GM21576 (cell line): ENCODE results near the gene GOLT1A.

Experiments
- ATAC-seq: cut with Tn5 transposase; IDR thresholded peaks from one replicate; pipeline ENCODE4 v1.9.1; 2021; ENCODE audit warnings: mild to moderate bottlenecking, moderate library complexity; ENCODE audit not compliant: unreplicated experiment

GOLT1A gene

DNA sequence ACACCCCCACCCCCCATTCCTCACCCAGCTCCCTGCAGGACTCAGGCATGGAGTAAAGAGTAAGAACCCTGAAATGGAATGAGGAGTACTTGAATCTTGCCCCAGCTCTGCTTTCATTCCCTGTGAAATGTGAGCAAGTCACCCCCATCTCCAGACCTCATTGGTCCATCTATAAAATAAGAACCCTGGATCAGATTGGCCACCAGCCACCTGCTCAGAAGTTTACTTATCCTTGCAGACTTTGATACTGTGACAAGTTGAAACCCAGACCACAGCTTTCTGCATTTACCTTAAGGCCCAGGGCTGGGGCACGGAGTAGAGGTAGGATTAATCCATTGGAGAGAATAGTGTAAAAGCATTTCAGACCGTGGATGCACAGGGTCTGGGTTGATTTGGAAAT is 19.7 kb downstream of the GOLT1A start:
- no peak for ATAC-seq

DNA sequence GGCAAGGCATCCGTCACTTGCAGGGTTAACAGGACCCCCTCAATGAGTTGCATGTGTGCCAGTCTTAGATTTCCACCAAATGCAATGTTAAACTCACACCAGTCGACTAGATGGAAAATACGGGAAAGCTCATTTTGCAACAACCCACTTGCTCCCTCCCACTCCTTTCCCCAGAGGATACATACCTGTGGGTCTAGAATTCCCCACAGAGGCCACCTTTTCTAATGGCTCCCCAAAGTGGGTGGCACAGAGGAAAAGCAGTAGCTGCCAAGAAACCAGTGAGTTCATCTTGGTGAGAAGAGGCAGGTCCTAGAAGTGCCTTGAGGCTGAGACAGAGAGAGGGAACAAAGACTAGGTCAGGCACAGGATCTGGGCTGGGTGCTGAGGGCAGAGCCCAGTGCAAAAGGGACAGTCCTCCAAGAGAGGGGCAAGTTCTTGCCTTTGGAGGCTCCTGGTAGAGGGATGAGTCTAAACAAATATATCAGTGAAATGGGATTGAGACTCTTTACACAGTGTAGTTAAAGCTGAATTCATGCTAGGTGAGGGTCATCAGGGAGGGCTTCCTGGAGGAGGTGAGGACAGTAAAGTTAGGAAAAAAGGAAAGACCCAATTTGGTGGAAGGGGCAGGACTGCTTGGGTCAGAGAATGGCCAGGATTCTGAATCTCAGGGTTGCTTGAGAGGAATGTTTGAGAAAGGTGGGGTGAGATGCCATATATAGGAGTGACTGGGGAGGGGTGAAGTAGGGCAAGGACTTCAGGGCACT is 21.0 kb downstream of the GOLT1A start:
- ATAC-seq = no peak

DNA sequence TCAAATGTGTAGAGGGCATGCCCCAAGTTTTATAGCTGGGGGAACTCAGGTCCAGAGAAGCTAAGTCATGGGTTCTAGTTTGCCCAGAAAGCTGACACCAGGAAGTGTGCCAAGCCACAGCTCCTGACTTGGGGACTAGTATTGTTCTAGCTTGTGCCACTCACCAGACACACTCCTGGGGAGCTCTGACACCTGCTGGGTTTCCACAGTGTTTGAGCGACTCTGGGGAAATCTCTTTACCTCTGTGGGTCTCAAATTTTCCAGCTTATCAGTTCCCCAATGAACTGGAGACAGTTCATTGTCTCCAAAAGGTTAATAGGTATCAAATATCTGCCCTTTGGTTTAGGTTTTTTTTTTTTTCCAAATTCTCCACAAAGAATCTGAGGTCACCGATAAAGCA is 21.7 kb downstream of the GOLT1A start:
- no peak for ATAC-seq

DNA sequence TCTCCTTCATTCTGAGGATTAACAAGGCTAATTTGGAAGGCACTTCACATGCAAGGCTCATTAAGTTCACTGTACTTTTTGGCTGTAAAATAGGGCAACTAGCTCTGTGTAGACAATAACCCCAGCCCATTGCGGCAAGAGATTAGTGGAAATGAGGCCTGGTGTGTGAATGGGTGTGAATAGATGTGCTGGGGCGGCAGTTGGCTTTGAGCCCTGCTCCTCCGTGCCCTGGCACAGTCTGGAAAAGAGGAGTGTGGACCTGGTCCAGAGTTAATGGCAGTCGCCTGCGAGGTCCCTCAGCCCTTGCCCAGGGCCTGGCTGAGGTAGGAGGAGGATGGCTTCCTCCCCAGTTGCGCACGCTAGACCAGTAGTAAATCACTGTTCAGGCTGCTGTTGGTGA is 22.3 kb downstream of the GOLT1A start:
- ATAC-seq = no peak

DNA sequence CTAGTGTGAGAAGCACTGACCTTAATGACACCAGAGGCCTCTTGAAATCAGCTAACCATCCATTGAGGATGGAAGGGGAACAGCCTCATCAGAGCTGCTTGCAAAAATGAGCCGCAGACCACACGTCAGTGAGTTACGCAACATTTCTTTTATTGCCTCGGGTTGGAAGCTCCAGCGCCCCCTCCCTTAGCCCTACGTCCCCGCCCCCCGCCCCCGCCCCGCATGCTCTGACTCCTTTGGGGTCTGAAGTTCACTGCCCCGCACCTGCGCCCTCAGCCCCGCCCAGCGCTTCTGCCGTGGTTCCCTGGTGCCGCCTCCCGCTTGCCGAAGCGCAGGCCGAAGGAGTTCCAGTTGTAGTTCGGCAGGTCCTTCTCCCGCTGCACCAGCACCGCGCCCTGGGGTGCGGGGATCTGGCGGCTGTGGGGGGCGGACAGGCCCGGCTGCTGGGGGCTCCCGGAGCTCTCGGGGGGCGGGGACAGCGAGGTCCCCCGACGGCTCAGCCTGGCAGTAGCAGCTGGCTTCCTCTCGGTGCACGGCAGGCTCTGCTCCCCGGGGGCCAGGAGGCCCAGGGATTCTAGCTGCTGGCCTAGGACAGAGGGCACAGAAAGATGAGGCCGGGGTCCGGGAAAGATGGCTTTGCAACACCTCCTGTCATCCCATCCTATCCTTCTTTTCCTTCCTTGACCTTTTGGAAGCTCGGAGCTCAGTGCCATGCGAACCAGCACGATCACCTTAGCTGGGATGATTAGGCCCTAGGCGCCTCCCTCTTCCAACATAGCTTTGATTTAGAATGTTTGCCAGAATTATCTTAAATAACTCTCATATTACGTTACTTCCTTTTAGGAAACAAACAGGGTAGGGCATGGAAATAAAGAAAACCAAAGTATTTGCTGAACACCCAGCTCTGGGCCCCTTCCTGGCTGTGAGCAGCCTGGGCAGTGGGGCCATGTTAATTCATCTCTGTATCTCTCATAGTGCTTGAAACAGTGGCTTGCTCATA is 23.3 kb downstream of the GOLT1A start:
- no peak for ATAC-seq

DNA sequence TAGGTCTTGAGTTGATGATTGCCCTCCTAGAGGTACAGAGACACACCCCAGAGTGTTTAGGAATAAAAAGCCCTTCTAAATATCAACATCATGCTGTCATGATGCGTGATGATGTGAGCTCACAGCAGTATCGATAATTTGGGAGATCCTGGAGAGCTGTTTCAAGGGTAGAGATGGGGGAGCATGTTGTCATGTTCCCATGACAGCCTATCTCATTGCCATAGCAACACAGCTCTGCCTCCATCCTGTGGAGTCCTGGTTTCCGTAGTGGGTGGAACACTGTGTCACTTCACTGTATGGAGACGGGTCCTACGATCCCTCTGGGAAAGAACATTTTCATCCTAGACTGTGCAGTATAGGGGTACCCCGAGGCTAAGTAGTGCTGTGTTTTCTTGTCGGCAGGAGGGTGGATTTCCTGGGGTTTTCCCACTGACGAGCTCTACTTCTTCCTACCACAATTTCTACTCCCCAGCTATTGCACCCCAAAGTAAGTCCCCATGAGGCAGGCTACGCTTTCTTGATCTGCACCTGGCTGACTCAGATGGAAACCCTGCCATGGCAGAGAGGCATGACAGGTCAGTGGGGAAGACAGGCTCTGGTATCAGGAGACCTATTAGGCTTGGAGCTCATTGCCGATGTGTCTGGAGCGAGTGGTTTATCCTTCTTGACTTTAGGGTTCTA is 24.7 kb downstream of the GOLT1A start:
- no peak for ATAC-seq

DNA sequence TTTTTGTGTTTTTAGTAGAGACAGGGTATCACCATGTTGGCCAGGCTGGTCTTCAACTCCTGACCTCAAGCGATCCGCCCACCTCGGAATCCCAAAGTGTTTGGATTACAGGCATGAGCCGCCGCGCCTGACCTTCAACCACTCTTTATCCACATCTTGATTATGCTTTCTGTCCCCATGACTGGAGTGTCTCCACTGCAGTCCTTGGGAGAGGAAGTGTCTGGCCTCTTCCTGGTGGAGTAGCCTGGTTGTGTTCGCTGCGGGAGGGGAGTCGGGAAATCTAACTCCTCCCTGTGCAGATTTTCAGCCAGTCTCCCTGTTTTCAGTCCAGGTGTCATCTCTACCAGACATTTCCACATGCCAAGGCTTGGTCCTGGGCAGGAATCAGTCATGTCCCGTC is 27.2 kb downstream of the GOLT1A start:
- no peak for ATAC-seq

DNA sequence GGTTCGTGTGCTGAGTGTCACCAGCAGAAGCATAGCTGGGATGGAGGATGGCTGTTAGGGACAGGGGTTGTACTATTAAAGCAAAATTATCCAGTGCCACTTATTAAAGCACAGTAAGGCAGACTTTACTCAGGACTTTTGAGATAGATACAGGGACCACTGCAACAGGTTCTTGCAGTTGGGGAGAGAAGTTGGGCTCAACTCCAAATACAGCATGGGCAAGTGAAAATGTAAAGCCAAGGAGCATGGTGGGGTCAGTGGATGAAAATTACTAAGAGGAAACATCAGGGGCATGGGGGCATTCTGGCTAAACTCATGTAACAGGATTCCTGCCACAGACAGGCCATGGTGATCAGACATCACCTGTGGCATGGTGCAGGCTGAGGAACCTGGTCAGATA is 32.7 kb downstream of the GOLT1A start:
- ATAC-seq = no peak

DNA sequence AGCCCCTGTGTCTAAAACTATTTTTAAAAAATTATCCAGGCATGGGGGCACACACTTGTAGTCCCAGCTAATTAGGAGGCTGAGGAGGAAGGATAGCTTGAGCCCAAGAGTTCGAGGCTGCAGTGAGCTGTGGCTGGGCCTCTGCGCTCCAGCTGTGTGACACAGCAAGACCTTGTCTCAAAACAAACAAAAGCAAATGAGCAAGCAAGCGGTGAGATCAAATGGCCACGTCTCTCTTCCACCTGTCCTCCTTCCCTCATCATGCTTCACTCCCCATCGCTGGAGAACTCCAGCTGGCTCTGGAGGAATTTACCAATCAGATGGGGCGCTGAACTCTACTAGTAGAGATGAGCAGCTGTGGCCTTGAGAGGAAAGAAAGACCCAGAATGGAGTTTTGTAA is 33.7 kb downstream of the GOLT1A start:
- ATAC-seq = no peak

DNA sequence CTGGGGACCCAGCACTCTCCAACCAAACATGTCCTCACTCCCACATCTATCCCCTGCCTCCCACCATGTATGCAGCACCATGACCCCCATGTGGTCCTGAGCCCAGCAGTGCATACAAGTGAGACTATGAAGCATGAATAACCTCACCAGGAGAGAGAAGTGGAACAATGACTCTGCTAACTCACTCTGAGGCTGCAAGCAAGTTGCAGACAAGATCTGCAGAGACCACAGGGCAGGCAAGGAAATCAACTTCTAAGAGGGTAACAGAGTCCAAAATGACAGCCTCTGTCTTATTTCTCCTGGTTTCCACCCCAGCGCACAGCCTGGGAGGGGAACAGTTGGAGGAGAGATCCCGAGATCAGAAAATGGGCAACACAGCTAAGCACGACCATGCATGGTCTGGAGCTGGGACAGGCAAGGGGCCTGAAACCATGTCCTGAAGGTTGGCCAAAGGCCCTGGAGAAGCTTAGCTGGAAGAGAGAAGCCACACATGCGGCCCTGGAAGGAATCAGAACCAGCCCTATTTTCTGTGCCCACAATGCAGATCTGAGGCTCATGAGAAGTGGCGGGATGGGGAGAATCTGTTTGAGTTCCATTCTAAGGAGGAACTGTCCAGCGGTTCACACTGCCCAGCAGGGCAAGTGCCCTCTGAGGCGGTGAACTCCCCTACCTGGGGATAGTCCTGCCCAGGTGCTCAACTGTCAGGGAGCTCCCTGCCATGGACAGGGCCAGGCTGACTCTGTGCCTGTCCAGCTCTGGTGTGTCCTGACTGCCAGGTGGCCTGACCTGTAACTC is 35.1 kb downstream of the GOLT1A start:
- no peak for ATAC-seq

DNA sequence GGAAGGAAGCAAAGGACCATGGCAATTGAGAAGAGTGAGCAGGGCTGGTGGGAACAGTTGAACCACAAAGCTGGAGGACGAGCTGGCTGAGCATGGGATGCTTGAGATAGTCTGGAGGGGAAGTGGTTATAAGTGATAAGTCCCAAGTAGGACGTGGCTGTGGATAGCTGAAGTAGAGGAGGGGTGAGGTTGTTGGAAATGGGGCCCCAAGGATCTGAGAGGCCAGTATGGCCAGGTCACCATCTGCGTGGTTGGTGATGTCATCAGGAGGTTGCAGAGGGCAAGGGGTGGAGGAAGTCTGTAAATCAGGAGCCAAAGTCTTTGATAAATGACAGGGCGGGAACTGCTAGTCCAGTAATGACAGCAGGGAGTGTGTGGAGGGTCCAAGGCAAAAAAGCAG is 36.7 kb downstream of the GOLT1A start:
- no peak for ATAC-seq

DNA sequence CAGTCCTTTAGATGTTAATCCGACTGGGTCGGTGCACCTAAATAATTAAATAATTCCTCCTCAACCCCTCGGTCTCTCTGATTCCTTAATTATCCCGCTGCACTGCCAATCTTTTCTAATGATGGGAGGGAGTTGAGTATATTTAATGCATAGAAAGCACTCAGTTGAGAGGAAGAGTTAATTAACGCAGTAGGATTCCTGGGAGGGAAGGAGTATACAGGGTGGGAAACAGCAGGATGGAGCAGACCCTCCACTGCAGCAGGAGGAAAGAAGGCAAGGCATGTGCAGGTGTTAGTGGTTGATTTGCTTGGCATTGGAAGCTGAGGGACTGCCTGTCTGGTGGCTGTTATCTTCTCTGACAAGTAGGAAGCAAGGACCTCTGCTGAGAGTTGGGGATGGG is 37.7 kb downstream of the GOLT1A start:
- ATAC-seq = no peak

DNA sequence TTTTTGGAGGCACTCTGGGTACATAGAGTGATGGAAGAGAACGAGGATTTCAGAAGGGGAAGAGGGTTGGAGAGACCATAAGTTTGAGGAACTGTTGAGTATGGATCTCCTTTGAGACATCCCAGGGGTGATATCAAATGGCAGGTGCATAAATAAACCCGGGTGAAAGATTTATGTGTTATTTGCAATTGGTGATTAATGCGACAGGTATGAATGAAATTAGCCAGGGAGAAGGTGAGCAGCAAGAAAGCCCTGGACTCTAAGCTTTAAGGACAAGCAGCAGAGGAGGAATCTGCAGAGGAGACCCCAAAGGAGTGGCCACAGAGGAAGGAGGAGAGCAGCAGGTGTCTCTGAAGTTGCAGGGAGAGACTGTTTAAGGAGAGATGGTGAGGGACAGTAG is 38.8 kb downstream of the GOLT1A start:
- ATAC-seq = no peak

DNA sequence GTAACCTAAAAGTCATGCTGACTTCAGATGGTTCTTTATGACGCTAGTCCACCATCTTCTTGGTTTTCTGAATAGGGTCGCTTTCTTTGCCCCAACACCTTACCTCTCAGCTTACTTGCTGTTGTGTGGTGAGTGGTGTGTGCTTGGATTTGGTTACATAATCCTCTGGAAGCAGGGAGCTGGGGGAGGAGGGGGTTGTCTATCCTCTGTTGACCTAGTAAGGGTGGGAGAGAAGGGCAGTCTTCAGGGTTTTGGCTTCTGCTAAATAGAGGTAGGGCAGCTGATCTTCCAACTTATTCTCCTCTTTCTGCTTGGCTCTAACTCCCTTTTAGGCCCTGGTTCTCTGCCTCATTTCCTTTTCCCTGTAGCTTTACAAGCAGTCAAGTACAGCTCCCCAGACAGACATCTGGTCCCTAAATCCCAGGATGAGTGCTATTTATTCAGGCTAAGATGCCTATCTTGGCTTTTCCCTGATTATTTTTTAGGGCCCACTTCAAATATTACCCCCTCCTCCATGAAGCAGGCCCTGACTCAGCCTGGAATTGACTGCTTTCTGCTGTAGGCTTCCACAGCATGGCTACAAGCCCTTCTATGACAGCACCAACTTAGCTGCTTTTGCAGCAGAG is 41.3 kb downstream of the GOLT1A start:
- ATAC-seq = no peak

DNA sequence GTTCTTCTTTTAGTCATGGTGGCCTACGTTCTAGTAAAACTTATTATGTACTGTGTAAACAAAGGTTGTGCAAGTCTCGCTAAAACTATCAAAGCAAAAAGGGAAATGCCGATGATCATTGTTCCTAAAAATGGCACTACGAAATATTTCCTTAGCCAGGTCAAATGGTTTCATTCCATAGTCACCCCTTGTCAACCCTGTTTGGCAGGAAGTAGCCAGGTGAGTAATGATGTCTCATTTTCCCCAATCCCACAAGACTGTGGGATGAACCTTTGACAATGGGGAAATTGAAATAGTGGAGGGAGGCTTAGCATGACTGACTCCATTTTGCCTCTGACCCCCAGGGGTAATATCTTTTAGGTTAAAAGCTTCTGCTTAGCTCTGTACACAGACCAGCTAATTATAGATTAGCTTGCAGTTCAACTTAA is 42.0 kb downstream of the GOLT1A start:
- no peak for ATAC-seq

DNA sequence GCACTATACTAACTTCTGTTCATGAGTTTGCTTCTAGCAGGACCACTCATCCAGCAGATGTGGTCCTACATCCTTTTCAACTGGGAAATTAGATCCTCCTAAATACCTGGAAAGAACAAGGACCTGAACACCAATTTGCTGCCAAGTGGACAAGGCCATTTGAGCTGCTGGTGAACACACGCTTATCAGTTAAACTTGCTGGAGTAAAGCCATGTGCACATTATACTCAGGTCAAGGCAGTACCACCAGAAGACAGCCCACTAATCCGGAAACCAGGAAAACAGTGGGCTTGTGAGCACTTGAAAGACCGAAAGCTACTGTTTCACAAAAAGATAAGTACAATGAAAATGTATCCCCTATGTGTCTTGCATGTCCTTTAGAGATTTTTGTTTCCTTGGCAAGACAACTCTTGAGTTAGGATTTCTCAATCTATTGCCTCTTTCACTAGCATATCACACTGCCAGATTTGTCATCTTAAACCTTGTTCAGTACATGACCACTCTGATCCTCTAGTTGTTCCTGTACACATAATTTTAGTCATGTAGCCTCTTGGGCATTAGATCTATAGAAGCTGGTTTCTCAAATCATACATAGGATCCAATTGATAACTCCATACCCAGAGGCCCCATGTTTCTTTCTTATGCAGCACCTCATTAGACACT is 43.2 kb downstream of the GOLT1A start:
- no peak for ATAC-seq

DNA sequence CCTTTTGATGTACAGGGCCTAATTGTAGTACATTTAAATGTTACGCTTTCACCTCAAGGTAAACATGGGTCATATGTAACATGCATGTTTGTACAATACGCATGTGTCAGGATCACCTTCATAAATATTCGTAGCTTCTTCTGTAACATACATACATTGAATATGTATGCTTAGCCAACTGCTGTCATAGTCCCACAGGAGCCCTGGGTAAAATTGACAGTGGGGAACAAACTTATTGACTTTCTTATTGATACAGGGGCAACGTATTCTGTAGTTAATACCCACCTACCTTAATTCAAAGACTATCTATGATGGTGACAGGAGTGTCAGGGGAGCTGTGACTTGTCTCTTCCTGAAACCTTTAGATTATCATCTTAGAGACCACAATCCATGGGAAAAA is 43.9 kb downstream of the GOLT1A start:
- no peak for ATAC-seq

DNA sequence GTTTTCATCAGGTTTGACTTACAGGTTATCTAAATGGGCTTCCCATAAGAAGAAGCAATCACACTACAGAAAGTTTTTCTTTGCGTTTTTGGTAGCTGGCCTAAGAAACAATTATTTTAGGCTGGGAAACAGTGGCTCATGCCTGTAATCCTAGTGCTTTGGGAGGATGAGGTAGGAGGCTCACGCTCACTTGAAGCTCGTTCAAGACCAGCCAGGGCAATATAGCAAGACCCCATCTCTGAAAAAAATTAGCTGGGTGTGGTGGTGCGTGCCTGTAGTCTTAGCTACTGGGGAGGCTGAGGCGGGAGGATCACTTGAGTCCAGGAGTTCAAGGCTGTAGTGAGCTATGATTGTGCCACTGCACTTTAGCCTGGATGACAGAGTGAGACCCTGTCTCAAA is 46.1 kb downstream of the GOLT1A start:
- ATAC-seq = no peak

DNA sequence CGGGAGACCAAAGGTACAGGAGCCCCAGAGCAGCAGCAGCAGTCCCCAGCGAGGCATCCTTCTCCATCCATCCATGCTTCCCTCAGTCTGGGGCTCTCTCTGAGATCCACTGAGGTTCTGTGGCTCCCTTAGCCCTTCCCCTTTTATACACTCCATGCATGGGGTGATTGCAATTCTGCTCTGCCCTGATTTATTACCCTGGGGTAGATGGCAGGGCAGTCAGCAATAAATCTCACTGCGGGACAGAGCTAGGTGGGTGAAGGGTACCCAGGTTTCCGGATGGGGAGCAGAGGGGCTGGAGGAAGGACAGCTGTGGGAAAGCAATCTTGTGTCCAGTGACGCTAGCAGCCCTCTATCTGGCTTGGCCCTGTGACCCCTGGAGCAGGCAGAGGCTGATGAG is 47.6 kb downstream of the GOLT1A start, which contains the start of gene REN:
Gene REN (minus strand): TSS at position 119 of the 400 bp plus-strand sequence. CDS start 44 bp downstream, at position 75.
- ATAC-seq = no peak
